ENCODE data around the gene ZNF423.

Gene ZNF423

GRCh38 chr16:49852279-49852678 lies 3.6 kb downstream of the ZNF423 start:
- no peak for TF ChIP-seq CTCF (IDR thresholded peaks at IDR 0.05; ENCODE audit: low read depth, low read length)
- no peak for DNase-seq (ENCODE audit: extremely low read depth, low read depth)

- DNase-seq (ENCODE audit: extremely low read depth, low read depth): no peak
These were observed 4.5 kb downstream of the ZNF423 start for GRCh38 chr16:49851468-49851787.

GRCh38 chr16:49850558-49851467 lies 5.1 kb downstream of the ZNF423 start:
- no peak for DNase-seq (ENCODE audit: extremely low read depth, low read depth)
- TF ChIP-seq CTCF (IDR thresholded peaks at IDR 0.05; ENCODE audit: low read depth, low read length): no peak

More at GRCh38 chr16:49851468-49851787, 4.5 kb downstream of the ZNF423 start:
- no peak for TF ChIP-seq CTCF (IDR thresholded peaks at IDR 0.05; ENCODE audit: low read depth, low read length)

GRCh38 chr16:49849754-49850108 lies 6.2 kb downstream of the ZNF423 start:
- no peak for TF ChIP-seq CTCF (IDR thresholded peaks at IDR 0.05; ENCODE audit: low read depth, low read length)
- DNase-seq (ENCODE audit: extremely low read depth, low read depth): no peak

- no peak for DNase-seq (ENCODE audit: extremely low read depth, low read depth)
- no peak for TF ChIP-seq CTCF (IDR thresholded peaks at IDR 0.05; ENCODE audit: low read depth, low read length)
These were observed 6.7 kb downstream of the ZNF423 start for GRCh38 chr16:49849037-49849753.

- TF ChIP-seq CTCF (IDR thresholded peaks at IDR 0.05; ENCODE audit: low read depth, low read length): no peak
- no peak for DNase-seq (ENCODE audit: extremely low read depth, low read depth)
These were observed 7.4 kb downstream of the ZNF423 start for GRCh38 chr16:49848530-49848929.

GRCh38 chr16:49846800-49847199 lies 9.1 kb downstream of the ZNF423 start:
- TF ChIP-seq CTCF (IDR thresholded peaks at IDR 0.05; ENCODE audit: low read depth, low read length): no peak

More at GRCh38 chr16:49846800-49847199, 9.1 kb downstream of the ZNF423 start:
- no peak for DNase-seq (ENCODE audit: extremely low read depth, low read depth)

All from AG09319 (cell line).